Measurements from ENCODE around the gene UQCRHL. TPM values are rescaled to one million over a fixed set of nuclear protein-coding genes. Genes with fewer than 3 reads are reported as not detected.
"Not testable (repeated sequence)": the region's sequence is repeated elsewhere in the genome, so short reads cannot be mapped to it uniquely, and the experiment has no call there.

UQCRHL gene
- 2.0 TPM for total RNA-seq

- DNase-seq (ENCODE audit: low spot score), result not testable (repeated sequence)
Observed at GRCh38 chr1:15807549-15807948, at the start of gene UQCRHL. UQCRHL (minus strand) TSS chr1:15807649; CDS start chr1:15807649, 0 bp downstream.

GRCh38 chr1:15856888-15857287, 49.4 kb upstream of the UQCRHL start:
- no peak for DNase-seq (ENCODE audit: low spot score)

GRCh38 chr1:15852828-15853302, 45.4 kb upstream of the UQCRHL start:
- no peak for DNase-seq (ENCODE audit: low spot score)

GRCh38 chr1:15852036-15852827, 44.8 kb upstream of the UQCRHL start:
- no peak for DNase-seq (ENCODE audit: low spot score)

- DNase-seq (ENCODE audit: low spot score), result no peak
Observed at GRCh38 chr1:15851210-15852035, 44.0 kb upstream of the UQCRHL start.

GRCh38 chr1:15850471-15851001, 43.1 kb upstream of the UQCRHL start:
- DNase-seq (ENCODE audit: low spot score), result no peak

- DNase-seq (ENCODE audit: low spot score), result peak; percentile 33
Observed at GRCh38 chr1:15849775-15850324, 42.4 kb upstream of the UQCRHL start.

GRCh38 chr1:15848929-15849774, 41.7 kb upstream of the UQCRHL start:
- DNase-seq (ENCODE audit: low spot score), result peak; percentile 89

- DNase-seq (ENCODE audit: low spot score), result peak; percentile 15
Observed at GRCh38 chr1:15848143-15848928, 40.9 kb upstream of the UQCRHL start.

GRCh38 chr1:15847893-15848142, 40.4 kb upstream of the UQCRHL start:
- peak; percentile 22 for DNase-seq (ENCODE audit: low spot score)

- DNase-seq (ENCODE audit: low spot score), result peak; percentile 97
Observed at GRCh38 chr1:15847100-15847892, 39.8 kb upstream of the UQCRHL start, which contains the start of gene SPEN. SPEN (plus strand) TSS chr1:15847707; CDS start chr1:15848068, 361 bp downstream.

- DNase-seq (ENCODE audit: low spot score), result not testable (repeated sequence)
Observed at GRCh38 chr1:15846056-15846455, 38.6 kb upstream of the UQCRHL start.

GRCh38 chr1:15843826-15844572, 36.5 kb upstream of the UQCRHL start:
- no peak for DNase-seq (ENCODE audit: low spot score)

- DNase-seq (ENCODE audit: low spot score), result no peak
Observed at GRCh38 chr1:15838721-15839120, 31.3 kb upstream of the UQCRHL start.

GRCh38 chr1:15837931-15838330, 30.5 kb upstream of the UQCRHL start:
- no peak for DNase-seq (ENCODE audit: low spot score)

- DNase-seq (ENCODE audit: low spot score), result peak; percentile 37
Observed at GRCh38 chr1:15836772-15837669, 29.6 kb upstream of the UQCRHL start.

- DNase-seq (ENCODE audit: low spot score), result not testable (repeated sequence)
Observed at GRCh38 chr1:15836511-15836771, 29.0 kb upstream of the UQCRHL start.

Measured in mucosa of gallbladder (tissue), 1 donor.